Activated CD4-positive, alpha-beta T cell treated with anti-CD3 and anti-CD28 coated beads, Interleukin-2, amount 50 U/mL, for 16 hours (primary cell): ENCODE measurements around the gene INSRR.

Experiments
- DNase-seq: peaks from one replicate; pipeline ENCODE4 v3.0.0-alpha.2; 2020

INSRR gene

GRCh38 chr1:156858959-156859522 is at the start of gene INSRR:
TSS of gene INSRR (minus strand) at chr1:156859117. CDS start at chr1:156858621, 496 bp downstream.
- no peak for DNase-seq

DNA sequence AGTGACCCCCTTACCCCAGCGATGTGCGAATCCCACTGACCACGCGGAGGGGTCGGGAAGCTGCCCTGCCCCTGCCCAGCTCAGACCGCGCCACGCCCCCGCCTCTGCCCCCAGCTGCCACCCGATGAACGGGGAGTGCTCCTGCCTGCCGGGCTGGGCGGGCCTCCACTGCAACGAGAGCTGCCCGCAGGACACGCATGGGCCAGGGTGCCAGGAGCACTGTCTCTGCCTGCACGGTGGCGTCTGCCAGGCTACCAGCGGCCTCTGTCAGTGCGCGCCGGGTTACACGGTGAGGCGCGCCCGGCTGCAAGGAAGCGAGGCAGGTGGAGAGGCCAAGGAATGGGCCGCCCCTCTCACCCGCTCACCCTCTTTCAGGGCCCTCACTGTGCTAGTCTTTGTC is 49.6 kb upstream of the INSRR start:
- no peak for DNase-seq

GRCh38 chr1:156906206-156906906 is 47.4 kb upstream of the INSRR start:
- DNase-seq = no peak

- no peak for DNase-seq
Observed at GRCh38 chr1:156905651-156906050, 46.7 kb upstream of the INSRR start.

- DNase-seq = no peak
Observed at GRCh38 chr1:156905176-156905575, 46.3 kb upstream of the INSRR start.

DNA sequence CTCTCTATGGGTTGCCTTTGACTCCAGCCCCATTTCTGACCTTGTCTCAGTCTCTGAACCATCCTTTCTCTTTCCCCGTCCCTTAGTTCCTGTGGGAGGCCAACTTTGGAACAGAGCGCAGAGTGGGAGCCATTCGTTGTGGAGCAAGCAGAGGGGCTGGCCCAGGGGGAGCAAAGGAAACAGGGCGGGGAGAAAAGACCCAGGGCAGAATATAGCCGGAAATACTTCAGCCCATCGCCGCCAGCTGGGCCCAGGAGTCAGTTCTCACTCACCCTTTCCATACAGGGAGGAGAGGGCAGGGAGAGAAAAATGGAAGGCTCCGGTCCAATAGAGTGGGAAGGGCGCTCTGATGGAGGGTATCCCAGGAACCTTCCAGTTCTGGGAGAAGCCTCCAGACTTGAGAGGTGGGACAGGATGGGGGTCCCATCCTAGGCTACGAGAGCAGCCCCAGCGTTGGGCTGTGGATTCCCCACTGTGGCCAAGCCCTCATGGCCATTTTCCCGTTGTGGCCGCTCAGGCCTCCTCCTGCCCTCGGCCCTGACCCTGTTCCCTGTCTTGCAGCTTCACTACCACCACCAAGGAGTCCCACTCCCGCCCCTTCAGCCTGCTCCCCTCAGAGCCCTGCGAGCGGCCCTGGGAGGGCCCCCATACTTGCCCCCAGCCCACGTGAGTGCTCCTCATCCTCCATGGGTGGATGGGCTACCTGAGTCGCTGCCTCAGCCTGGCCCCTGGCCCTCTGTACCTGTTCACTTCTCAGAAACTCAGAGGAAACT is 45.5 kb upstream of the INSRR start:
- DNase-seq = no peak

GRCh38 chr1:156903328-156904091 is 44.6 kb upstream of the INSRR start:
- DNase-seq = no peak

DNA sequence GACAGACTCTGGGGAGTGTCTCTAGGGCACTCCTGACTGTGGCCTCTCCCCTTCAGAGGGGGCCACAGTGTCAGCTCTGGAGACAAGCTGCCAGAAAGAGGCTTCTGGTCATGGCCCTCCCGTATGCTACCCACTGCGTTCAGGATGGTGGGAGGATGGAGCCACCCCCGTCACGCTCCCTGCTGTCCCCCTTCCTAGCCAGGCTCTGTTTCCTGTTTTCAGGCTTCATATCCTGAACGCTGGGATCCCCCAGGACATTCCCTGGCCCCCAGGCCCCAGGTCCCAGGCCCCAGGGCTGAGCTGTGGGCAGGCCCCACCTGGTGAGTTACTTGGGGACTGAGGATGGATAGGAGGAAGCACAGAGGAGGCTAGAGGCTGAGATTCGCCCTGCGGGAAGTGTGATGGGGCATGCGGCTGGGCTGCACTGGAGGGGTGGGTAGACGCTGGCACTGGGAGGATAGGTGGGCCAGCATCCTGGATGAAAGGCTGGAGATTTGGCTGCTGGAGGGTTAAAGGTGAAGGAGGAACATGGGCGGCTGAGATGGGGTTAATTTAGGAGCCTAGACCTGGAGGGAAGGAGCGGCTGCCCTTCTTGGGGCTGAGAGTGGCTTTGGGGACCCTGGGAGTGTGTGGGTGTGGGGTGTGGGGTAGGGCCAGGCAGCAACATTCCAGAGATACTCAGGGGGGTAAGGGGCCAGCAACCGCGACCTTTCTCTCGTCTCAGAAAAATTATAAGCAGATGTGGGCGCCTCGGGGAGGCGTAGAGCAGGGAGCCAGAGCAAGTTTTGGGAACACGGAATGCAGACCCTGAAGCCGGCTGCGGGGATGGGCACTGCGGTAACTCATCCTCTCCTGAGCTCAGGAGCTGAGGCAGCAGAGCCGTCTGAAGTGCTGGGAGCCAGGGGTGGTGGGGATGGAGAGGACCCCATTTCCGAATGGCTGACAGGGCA is 43.3 kb upstream of the INSRR start:
- DNase-seq = no peak

DNA sequence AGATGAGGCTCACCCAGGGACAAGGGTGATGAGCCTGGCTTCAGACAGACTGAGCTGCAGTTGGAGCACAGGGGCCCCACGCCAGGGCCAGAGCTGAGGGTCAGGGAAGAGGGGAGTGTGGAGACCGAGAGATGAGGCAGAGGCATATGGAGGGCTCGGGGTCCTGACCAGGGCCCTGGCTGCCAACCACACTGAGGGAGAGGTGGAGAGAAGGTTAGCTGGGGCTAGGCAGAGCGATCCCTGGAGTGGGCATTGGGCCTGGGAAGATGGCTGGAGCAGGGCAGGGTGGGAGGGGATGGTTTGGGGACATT is 42.6 kb upstream of the INSRR start:
- DNase-seq = no peak

GRCh38 chr1:156900896-156901589 is 42.1 kb upstream of the INSRR start:
- no peak for DNase-seq

DNA sequence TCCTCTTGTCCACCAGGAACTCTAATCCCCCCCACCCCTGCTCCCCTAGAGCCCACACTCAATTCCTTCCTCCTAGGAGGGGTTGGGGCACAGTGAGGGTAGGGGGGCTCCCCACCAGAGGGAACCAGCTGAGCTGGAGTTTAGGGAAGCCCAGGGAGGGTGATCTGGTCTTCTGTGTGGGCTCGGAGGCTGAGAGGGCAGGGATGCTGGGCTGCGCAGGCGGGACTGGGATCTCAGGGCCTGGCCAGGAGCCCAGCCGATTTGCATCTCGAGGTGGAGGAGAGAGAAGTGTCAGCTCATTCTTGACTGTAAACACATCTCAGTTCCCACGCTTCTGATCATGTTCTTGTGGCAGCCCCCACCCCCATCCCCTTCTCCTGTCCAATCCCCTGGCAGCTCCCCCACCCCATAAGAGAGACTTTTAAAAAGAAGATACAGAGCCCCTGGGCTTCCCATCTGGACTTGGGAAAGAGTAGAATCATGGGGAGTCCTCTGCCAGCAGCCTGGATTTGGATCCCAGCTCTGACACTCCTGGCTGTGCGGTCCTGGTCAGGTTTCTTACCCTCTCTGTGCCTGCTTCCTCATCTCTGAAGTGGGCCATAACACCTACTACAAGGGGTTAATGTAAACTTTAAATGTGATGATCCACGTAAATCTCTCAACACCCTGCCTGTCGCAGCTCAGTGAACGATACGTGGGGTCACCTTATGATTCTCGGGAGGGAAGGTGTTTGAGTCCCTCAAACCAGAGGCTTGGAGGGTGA is 41.2 kb upstream of the INSRR start:
- no peak for DNase-seq

- no peak for DNase-seq
Observed at GRCh38 chr1:156898971-156899664, 40.2 kb upstream of the INSRR start.

- DNase-seq = no peak
Observed at GRCh38 chr1:156898161-156898566, 39.2 kb upstream of the INSRR start.

- no peak for DNase-seq
Observed at GRCh38 chr1:156897078-156897825, 38.3 kb upstream of the INSRR start.

GRCh38 chr1:156896490-156897033 is 37.6 kb upstream of the INSRR start:
- DNase-seq = no peak

DNA sequence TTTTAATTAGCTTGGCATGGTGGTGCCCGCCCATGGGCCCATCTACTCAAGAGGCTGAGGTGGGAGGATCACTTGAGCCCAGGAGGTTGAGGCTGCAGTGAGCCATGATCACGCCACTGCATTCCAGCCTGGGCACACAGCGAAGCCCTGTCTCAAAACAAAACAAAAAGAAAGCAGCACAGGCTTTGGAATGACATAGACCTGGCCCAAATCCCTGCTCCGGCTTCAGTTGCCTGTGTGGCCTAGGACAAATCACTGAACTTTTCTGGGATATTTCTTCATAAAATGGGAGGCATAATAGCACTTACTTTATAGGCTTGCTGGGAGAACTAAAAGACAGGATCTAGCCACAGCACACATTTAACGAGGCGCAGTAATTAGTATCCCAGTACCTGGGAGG is 37.0 kb upstream of the INSRR start:
- no peak for DNase-seq

DNA sequence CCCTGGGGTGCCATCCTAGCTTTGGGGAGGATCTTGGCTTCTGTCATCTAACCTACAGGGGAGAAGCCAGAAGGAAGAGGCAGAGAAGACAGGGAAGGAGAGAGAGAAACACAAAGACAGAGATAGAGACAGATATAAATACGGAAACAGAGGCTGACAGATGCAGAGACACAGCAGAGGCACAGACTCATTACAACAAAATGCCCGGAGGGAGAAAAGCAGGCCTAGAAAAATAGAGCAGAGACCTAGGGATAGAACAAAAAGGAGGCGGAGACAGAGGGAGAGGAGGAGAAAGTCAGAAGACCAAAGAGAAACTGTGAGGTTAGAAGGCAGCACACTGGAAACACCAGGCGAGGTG is 36.5 kb upstream of the INSRR start:
- no peak for DNase-seq

- no peak for DNase-seq
Observed at GRCh38 chr1:156894711-156895454, 36.0 kb upstream of the INSRR start.

DNA sequence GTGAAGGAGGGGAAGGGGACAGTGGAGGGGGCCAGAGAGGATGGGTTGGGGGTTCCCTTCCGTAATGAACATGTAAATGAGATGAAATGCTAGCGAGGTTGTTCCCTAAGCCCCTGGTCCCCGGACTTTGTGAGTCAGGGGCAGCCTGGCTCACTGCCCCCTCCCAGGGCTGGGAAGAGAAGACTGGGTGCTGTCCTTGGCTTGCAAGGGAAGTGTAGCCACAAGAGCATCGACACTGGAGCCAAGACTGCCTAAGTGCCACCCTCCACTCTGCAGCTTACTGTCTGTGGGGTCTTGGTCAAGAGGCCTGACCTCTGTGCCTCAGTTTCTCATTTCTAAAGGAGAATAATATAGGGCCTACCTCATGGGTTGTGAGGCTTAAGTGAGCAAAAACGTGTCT is 35.1 kb upstream of the INSRR start:
- DNase-seq = no peak
